ENCODE data around the gene KRTAP19-7. TPM values are rescaled to one million over a fixed set of nuclear protein-coding genes. Genes with fewer than 3 reads are reported as not detected.

The KRTAP19-7 gene
- total RNA-seq, 2 donors from 2014 or later = not detected

- no peak for ATAC-seq
- peaks cover 23% of the 10 kb centered on the region for H3K9me3 Mint-ChIP-seq
- no peaks in the 10 kb centered on the region for H3K4me1 Mint-ChIP-seq (ENCODE audit: low read depth in 2 of 2)
- DNase-seq (ENCODE audit: low spot score) = no peak
- H3K27ac Mint-ChIP-seq = no peak overlapping the region
- peaks cover 12% of the 10 kb centered on the region for H3K36me3 Mint-ChIP-seq
- no peaks in the 10 kb centered on the region for H3K27me3 Mint-ChIP-seq
- no peak overlapping the region for H3K4me3 Mint-ChIP-seq
Measured at GRCh38 chr21:30555095-30555494, 6.0 kb downstream of the KRTAP19-7 start.

- peaks cover 21% of the 10 kb centered on the region for H3K9me3 Mint-ChIP-seq
- H3K4me3 Mint-ChIP-seq = no peak overlapping the region
- H3K27ac Mint-ChIP-seq = no peak overlapping the region
- ATAC-seq = no peak
- peaks cover 17% of the 10 kb centered on the region for H3K36me3 Mint-ChIP-seq
- no peak for DNase-seq (ENCODE audit: low spot score)
- no peaks in the 10 kb centered on the region for H3K4me1 Mint-ChIP-seq (ENCODE audit: low read depth in 2 of 2)
- no peaks in the 10 kb centered on the region for H3K27me3 Mint-ChIP-seq
Measured at GRCh38 chr21:30552782-30553181, 8.3 kb downstream of the KRTAP19-7 start.

GRCh38 chr21:30541764-30542163 lies 19.4 kb downstream of the KRTAP19-7 start, which contains the start of gene KRTAP19-6:
Gene KRTAP19-6 (minus strand): TSS chr21:30541864. CDS start chr21:30541833, 31 bp downstream.
- no peak for ATAC-seq
- Mint-ChIP-seq H3K9me3 (peaks cover 6% of the 10 kb centered on the region), H3K27ac (no peak within 1 kb of the TSS), H3K36me3 (no peaks in the 10 kb centered on the region), H3K27me3 (no peaks in the 10 kb centered on the region), H3K4me3 (no peak within 1 kb of the TSS), H3K4me1 (ENCODE audit: low read depth in 2 of 2) (no peaks in the 10 kb centered on the region)
- no peak for DNase-seq (ENCODE audit: low spot score)

- Mint-ChIP-seq H3K9me3 (peaks cover 12% of the 10 kb centered on the region), H3K27me3 (no peaks in the 10 kb centered on the region), H3K36me3 (no peaks in the 10 kb centered on the region), H3K4me3 (no peak overlapping the region), H3K4me1 (ENCODE audit: low read depth in 2 of 2) (no peaks in the 10 kb centered on the region), H3K27ac (no peak overlapping the region)
- ATAC-seq (no peak), DNase-seq (ENCODE audit: low spot score) (no peak)
Measured at GRCh38 chr21:30518876-30519275, 42.2 kb downstream of the KRTAP19-7 start.

- no peak overlapping the region for H3K27ac Mint-ChIP-seq
- no peak for ATAC-seq
- H3K4me1 Mint-ChIP-seq (ENCODE audit: low read depth in 2 of 2) = no peaks in the 10 kb centered on the region
- DNase-seq (ENCODE audit: low spot score) = no peak
- H3K9me3 Mint-ChIP-seq = peaks cover 12% of the 10 kb centered on the region
- H3K27me3 Mint-ChIP-seq = no peaks in the 10 kb centered on the region
- H3K36me3 Mint-ChIP-seq = no peaks in the 10 kb centered on the region
- no peak overlapping the region for H3K4me3 Mint-ChIP-seq
Measured at GRCh38 chr21:30515681-30516080, 45.4 kb downstream of the KRTAP19-7 start.

Other genes starting within 250 kb of the KRTAP19-7 start
- not detected for gene KRTAP26-1, start 241.0 kb downstream of the KRTAP19-7 start, total RNA-seq
- not detected for gene KRTAP27-1, start 223.6 kb downstream of the KRTAP19-7 start, total RNA-seq
- gene KRTAP23-1, start 212.7 kb downstream of the KRTAP19-7 start, total RNA-seq = not detected
- gene KRTAP13-2, start 189.0 kb downstream of the KRTAP19-7 start, total RNA-seq = not detected
- gene KRTAP13-1, start 165.3 kb downstream of the KRTAP19-7 start, total RNA-seq = not detected
- gene KRTAP13-3, start 135.4 kb downstream of the KRTAP19-7 start, total RNA-seq = not detected
- gene KRTAP13-4, start 131.1 kb downstream of the KRTAP19-7 start, total RNA-seq = not detected
- not detected for gene KRTAP15-1, start 121.0 kb downstream of the KRTAP19-7 start, total RNA-seq
- gene KRTAP19-1, start 80.9 kb downstream of the KRTAP19-7 start, total RNA-seq = not detected
- gene KRTAP19-2, start 73.9 kb downstream of the KRTAP19-7 start, total RNA-seq = not detected
- gene KRTAP19-3, start 69.3 kb downstream of the KRTAP19-7 start, total RNA-seq = not detected
- not detected for gene KRTAP19-4, start 64.1 kb downstream of the KRTAP19-7 start, total RNA-seq
- gene KRTAP19-5, start 59.2 kb downstream of the KRTAP19-7 start, total RNA-seq = not detected
- not detected for gene KRTAP19-6, start 19.4 kb downstream of the KRTAP19-7 start, total RNA-seq
- gene KRTAP22-2, start 29.1 kb upstream of the KRTAP19-7 start, total RNA-seq = not detected
- gene KRTAP6-3, start 31.1 kb upstream of the KRTAP19-7 start, total RNA-seq = not detected
- gene KRTAP6-2, start 37.6 kb upstream of the KRTAP19-7 start, total RNA-seq = not detected
- gene KRTAP22-1, start 39.8 kb upstream of the KRTAP19-7 start, total RNA-seq = not detected
- gene KRTAP6-1, start 52.6 kb upstream of the KRTAP19-7 start, total RNA-seq = not detected
- gene KRTAP20-1, start 55.1 kb upstream of the KRTAP19-7 start, total RNA-seq = not detected
- not detected for gene KRTAP20-4, start 59.3 kb upstream of the KRTAP19-7 start, total RNA-seq
- not detected for gene KRTAP20-2, start 73.9 kb upstream of the KRTAP19-7 start, total RNA-seq
- gene KRTAP20-3, start 81.5 kb upstream of the KRTAP19-7 start, total RNA-seq = not detected
- gene KRTAP21-3, start 157.5 kb upstream of the KRTAP19-7 start, total RNA-seq = not detected
- not detected for gene KRTAP21-2, start 185.9 kb upstream of the KRTAP19-7 start, total RNA-seq
- not detected for gene KRTAP21-1, start 194.1 kb upstream of the KRTAP19-7 start, total RNA-seq